ENCODE results near the gene ZNF133. TPM values are rescaled to one million over a fixed set of nuclear protein-coding genes. Genes with fewer than 3 reads are reported as not detected.

Gene ZNF133
- total and polyA plus RNA-seq, 7 donors = 5.2 to 10.1 (median 8.4) TPM

GRCh38 chr20:18258126-18258860, 30.0 kb upstream of the ZNF133 start:
- intact Hi-C loops (cut with DNase I) = no loop called here

DNA sequence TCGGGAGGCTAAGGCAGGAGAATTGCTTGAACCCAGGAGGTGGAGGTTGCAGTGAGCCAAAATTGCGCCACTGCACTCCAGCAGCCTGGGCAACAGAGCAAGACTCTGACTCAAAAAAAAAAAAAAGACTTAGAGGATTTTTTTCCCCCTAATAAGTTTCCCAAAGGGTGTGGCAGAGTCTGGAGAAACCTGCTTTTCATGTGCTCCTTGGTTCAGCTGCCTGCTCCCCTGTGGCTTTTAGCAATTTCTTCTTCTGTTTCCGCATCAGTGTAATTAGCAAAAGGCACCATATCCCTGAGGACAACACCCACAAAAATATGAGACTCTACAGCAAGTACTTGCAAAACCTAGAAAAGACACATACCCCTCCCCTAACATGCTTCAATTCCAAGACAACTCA, 28.6 kb upstream of the ZNF133 start:
- ATAC-seq (no peak), DNase-seq (no peak)
- no peaks in the 10 kb centered on the region for H3K9me3 ChIP-seq

More at GRCh38 chr20:18258126-18258860, 30.0 kb upstream of the ZNF133 start:
- no peak for DNase-seq
- ATAC-seq = no peak
- no peaks in the 10 kb centered on the region for H3K9me3 ChIP-seq
- no peak for TF ChIP-seq CTCF (IDR thresholded peaks at IDR 0.05)
- no peaks in the 10 kb centered on the region for H3K36me3 ChIP-seq (ENCODE audit: insufficient read depth in 1 of 2, low read depth in 1 of 2)
- H3K4me3 ChIP-seq = no peak overlapping the region
- H3K4me1 ChIP-seq = no peaks in the 10 kb centered on the region
- 78 to 79% (median 79%) methylated on average over 12 of the region's 12 CpGs for WGBS, 3 donors
- no peak overlapping the region for H3K27ac ChIP-seq
- H3K27me3 ChIP-seq (ENCODE audit: insufficient read depth in 3 of 3, low read length in 2 of 3) = no peaks in the 10 kb centered on the region

GRCh38 chr20:18263723-18264122, 24.6 kb upstream of the ZNF133 start:
- ATAC-seq (no peak), DNase-seq (no peak)
- H3K4me1 ChIP-seq = no peaks in the 10 kb centered on the region
- intact Hi-C loops (cut with DNase I) = no loop called here
- TF ChIP-seq CTCF (IDR thresholded peaks at IDR 0.05) = no peak
- no peak overlapping the region for H3K4me3 ChIP-seq
- H3K36me3 ChIP-seq (ENCODE audit: insufficient read depth in 1 of 2, low read depth in 1 of 2) = no peaks in the 10 kb centered on the region
- H3K27me3 ChIP-seq (ENCODE audit: insufficient read depth in 3 of 3, low read length in 2 of 3) = peaks cover 0 to 3% (median 0%) of the 10 kb centered on the region in 3 donors
- no peaks in the 10 kb centered on the region for H3K9me3 ChIP-seq
- no peak overlapping the region for H3K27ac ChIP-seq
- WGBS, 3 donors = 21 to 40% (median 24%) methylated on average over 1 of the region's 1 CpG

More for the DNA sequence above, 28.6 kb upstream of the ZNF133 start:
- H3K4me3 ChIP-seq = no peak overlapping the region
- H3K27me3 ChIP-seq (ENCODE audit: insufficient read depth in 3 of 3, low read length in 2 of 3) = no peaks in the 10 kb centered on the region
- H3K4me1 ChIP-seq = no peaks in the 10 kb centered on the region
- no peak overlapping the region for H3K27ac ChIP-seq
- 85 to 91% (median 87%) methylated on average over 3 of the region's 3 CpGs for WGBS, 3 donors
- no peak for TF ChIP-seq CTCF (IDR thresholded peaks at IDR 0.05)
- no peaks in the 10 kb centered on the region for H3K36me3 ChIP-seq (ENCODE audit: insufficient read depth in 1 of 2, low read depth in 1 of 2)
- intact Hi-C loops (cut with DNase I) = no loop called here

DNA sequence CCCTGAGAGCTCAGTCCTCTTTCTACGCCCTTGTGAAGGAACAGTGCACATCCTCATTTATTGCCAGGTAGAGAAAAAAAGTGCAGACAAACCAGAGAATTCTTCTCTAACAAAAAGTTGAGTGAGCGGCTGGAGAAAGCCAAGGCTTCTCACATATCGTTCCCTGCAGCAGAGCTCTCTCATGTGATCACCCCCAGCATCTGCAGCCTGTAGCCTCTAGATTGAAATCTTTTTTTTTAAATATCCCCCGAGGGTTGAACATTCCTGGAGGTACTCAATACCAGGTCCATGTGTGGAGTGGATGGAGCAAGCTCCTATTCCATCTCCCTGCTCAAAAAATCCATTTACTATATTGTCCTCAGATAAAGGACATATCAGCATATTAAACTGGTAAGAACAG, 22.9 kb upstream of the ZNF133 start:
- 30 to 38% (median 37%) methylated on average over 4 of the region's 4 CpGs for WGBS, 3 donors
- H3K27me3 ChIP-seq (ENCODE audit: insufficient read depth in 3 of 3, low read length in 2 of 3) = peaks cover 0 to 3% (median 0%) of the 10 kb centered on the region in 3 donors

More for the DNA sequence above, 22.9 kb upstream of the ZNF133 start:
- Histone ChIP-seq H3K27ac (no peak overlapping the region), H3K9me3 (no peaks in the 10 kb centered on the region), H3K4me3 (no peak overlapping the region), H3K4me1 (no peaks in the 10 kb centered on the region), H3K36me3 (ENCODE audit: insufficient read depth in 1 of 2, low read depth in 1 of 2) (no peaks in the 10 kb centered on the region)
- no peak for DNase-seq
- ATAC-seq = no peak
- intact Hi-C loops (cut with DNase I) = no loop called here
- TF ChIP-seq CTCF (IDR thresholded peaks at IDR 0.05) = no peak

Data from psoas muscle (tissue), 8 donors.